ENCODE measurements around the gene GPR160. TPM values are rescaled to one million over a fixed set of nuclear protein-coding genes. Genes with fewer than 3 reads are reported as not detected.

The GPR160 gene
- total RNA-seq, 1 experiment from 2014 or later: 9.9 TPM

DNA sequence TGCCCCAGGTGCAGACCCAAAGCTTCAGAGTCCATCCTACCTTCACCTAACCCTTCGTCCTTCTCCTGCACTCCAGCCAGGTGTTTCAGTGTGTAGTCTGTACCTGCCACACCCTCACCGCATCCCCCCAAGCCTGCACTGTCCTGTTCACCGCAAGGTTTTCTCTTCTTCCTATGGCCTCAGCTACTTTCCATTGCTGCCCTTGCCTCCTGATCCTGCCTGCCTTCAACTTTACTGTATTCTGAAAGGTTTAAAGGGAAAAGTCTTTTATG is 9.3 kb downstream of the GPR160 start:
- ATAC-seq: no peak
- no peak for DNase-seq (ENCODE audit: low read depth, low spot score)
- no peaks in the 10 kb centered on the region; a peak in 1 of 4 replicates for H3K36me3 ChIP-seq (ENCODE audit: control insufficient read depth in 1 of 2, insufficient read depth in 2 of 2, low read length in 2 of 2)
- H2AFZ ChIP-seq (ENCODE audit: low read depth, low read length, poor library complexity, severe bottlenecking): no peak overlapping the region
- H3K9ac ChIP-seq (ENCODE audit: low read length): no peak overlapping the region
- H3K9me2 ChIP-seq (ENCODE audit: insufficient read depth): no peaks in the 10 kb centered on the region
- no peak overlapping the region for H3K4me3 ChIP-seq (replicated peaks in 1 of 2; ENCODE audit: low read depth in 1 of 2, low read length in 2 of 2)
- H3K4me1 ChIP-seq (ENCODE audit: control insufficient read depth in 1 of 2, insufficient read depth in 2 of 2, low read length in 2 of 2): 0 out of 4 replicates have a peak, but pooled peaks cover 0 to 2% of the 10 kb centered on the region in 2 experiments
- CTCF ChIA-PET: no interaction called here
- POLR2A ChIA-PET: no interaction called here
- TF ChIP-seq RAD21 (IDR thresholded peaks at IDR 0.05; ENCODE audit: low read depth): no peak
- no peak for TF ChIP-seq ZFX (IDR thresholded peaks at IDR 0.05)
- TF ChIP-seq YY1 (IDR thresholded peaks at IDR 0.05; ENCODE audit: extremely low read depth, insufficient replicate concordance, low read depth, low read length): no peak
- TF ChIP-seq TCF7L2 (IDR thresholded peaks at IDR 0.05; ENCODE audit: borderline replicate concordance, extremely low read depth, insufficient read depth, insufficient read length): no peak
- TF ChIP-seq, protein P1, sequence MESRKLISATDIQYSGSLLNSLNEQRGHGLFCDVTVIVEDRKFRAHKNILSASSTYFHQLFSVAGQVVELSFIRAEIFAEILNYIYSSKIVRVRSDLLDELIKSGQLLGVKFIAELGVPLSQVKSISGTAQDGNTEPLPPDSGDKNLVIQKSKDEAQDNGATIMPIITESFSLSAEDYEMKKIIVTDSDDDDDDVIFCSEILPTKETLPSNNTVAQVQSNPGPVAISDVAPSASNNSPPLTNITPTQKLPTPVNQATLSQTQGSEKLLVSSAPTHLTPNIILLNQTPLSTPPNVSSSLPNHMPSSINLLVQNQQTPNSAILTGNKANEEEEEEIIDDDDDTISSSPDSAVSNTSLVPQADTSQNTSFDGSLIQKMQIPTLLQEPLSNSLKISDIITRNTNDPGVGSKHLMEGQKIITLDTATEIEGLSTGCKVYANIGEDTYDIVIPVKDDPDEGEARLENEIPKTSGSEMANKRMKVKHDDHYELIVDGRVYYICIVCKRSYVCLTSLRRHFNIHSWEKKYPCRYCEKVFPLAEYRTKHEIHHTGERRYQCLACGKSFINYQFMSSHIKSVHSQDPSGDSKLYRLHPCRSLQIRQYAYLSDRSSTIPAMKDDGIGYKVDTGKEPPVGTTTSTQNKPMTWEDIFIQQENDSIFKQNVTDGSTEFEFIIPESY (IDR thresholded peaks at IDR 0.05; ENCODE audit: extremely low read depth, insufficient replicate concordance, low read length): no peak
- no peak for TF ChIP-seq ZNF274 (IDR thresholded peaks at IDR 0.05; ENCODE audit: low read depth, low read length)
- TF ChIP-seq POLR2A (IDR thresholded peaks at IDR 0.05; ENCODE audit: borderline replicate concordance, extremely low read depth, insufficient read depth, insufficient read length): no peak
- TF ChIP-seq, protein P2, sequence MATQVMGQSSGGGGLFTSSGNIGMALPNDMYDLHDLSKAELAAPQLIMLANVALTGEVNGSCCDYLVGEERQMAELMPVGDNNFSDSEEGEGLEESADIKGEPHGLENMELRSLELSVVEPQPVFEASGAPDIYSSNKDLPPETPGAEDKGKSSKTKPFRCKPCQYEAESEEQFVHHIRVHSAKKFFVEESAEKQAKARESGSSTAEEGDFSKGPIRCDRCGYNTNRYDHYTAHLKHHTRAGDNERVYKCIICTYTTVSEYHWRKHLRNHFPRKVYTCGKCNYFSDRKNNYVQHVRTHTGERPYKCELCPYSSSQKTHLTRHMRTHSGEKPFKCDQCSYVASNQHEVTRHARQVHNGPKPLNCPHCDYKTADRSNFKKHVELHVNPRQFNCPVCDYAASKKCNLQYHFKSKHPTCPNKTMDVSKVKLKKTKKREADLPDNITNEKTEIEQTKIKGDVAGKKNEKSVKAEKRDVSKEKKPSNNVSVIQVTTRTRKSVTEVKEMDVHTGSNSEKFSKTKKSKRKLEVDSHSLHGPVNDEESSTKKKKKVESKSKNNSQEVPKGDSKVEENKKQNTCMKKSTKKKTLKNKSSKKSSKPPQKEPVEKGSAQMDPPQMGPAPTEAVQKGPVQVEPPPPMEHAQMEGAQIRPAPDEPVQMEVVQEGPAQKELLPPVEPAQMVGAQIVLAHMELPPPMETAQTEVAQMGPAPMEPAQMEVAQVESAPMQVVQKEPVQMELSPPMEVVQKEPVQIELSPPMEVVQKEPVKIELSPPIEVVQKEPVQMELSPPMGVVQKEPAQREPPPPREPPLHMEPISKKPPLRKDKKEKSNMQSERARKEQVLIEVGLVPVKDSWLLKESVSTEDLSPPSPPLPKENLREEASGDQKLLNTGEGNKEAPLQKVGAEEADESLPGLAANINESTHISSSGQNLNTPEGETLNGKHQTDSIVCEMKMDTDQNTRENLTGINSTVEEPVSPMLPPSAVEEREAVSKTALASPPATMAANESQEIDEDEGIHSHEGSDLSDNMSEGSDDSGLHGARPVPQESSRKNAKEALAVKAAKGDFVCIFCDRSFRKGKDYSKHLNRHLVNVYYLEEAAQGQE (IDR thresholded peaks at IDR 0.05; ENCODE audit: low read depth): no peak
- TF ChIP-seq, protein P3, sequence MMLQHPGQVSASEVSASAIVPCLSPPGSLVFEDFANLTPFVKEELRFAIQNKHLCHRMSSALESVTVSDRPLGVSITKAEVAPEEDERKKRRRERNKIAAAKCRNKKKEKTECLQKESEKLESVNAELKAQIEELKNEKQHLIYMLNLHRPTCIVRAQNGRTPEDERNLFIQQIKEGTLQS (IDR thresholded peaks at IDR 0.05): no peak
- no peak for TF ChIP-seq SRF (IDR thresholded peaks at IDR 0.05; ENCODE audit: low read depth)
- no peak for TF ChIP-seq EZH2phosphoT487 (IDR thresholded peaks at IDR 0.05; ENCODE audit: borderline replicate concordance)
- no peak for TF ChIP-seq CEBPB (IDR thresholded peaks at IDR 0.05; ENCODE audit: low read depth)
- TF ChIP-seq, protein P4, sequence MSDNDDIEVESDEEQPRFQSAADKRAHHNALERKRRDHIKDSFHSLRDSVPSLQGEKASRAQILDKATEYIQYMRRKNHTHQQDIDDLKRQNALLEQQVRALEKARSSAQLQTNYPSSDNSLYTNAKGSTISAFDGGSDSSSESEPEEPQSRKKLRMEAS (IDR thresholded peaks at IDR 0.05): no peak
- no peak for TF ChIP-seq SIN3A (IDR thresholded peaks at IDR 0.05; ENCODE audit: low read depth)
- TF ChIP-seq POLR2AphosphoS5 (IDR thresholded peaks at IDR 0.05; ENCODE audit: low read depth, low read length): no peak
- TF ChIP-seq ELF1 (IDR thresholded peaks at IDR 0.05; ENCODE audit: borderline replicate concordance, low read depth): no peak
- no peak for TF ChIP-seq FOSL1 (IDR thresholded peaks at IDR 0.05; ENCODE audit: low read depth)
- TF ChIP-seq CBX3 (IDR thresholded peaks at IDR 0.05; ENCODE audit: low read depth): no peak
- no peak for TF ChIP-seq EGR1 (IDR thresholded peaks at IDR 0.05; ENCODE audit: low read depth)
- RAD21 ChIA-PET (ENCODE audit: low non-redundant PET in 1 of 2, low total read pairs in 2 of 2, uncharacterized antibody in 2 of 2, unreplicated experiment in 2 of 2): no interaction called here
- H3K9me3 ChIP-seq (ENCODE audit: control insufficient read depth in 1 of 2, insufficient read depth in 1 of 2, low read depth in 1 of 2, low read length in 2 of 2): no peaks in the 10 kb centered on the region
- no peaks in the 10 kb centered on the region for H4K20me1 ChIP-seq (ENCODE audit: insufficient read depth)
- H3K27ac ChIP-seq (ENCODE audit: low read depth, low read length): no peak overlapping the region
- no TSS peak for BruUV-seq (replicated peaks)
- H3K4me2 ChIP-seq (ENCODE audit: low read length): no peak overlapping the region
- intact Hi-C loops (cut with micrococcal nuclease): no loop called here
- H3K27me3 ChIP-seq (ENCODE audit: insufficient read depth, low read length): no peaks in the 10 kb centered on the region
- no peaks in the 10 kb centered on the region for H3K79me2 ChIP-seq (ENCODE audit: insufficient read depth, low read length)
